ENCODE measurements around the gene B3GALT5.
A peak's percentile ranks its signal among the peaks of the same experiment; 100 is the strongest.

The B3GALT5 gene

GRCh38 chr21:39611551-39612190 is 1.1 kb upstream of the B3GALT5 start:
- DNase-seq: no peak
- Mint-ChIP-seq H3K27ac (peak overlapping the region; percentile 32), H3K4me1 (peaks cover 47% of the 10 kb centered on the region), H3K36me3 (ENCODE audit: low read depth) (no peaks in the 10 kb centered on the region), H3K27me3 (ENCODE audit: low read depth, poor library complexity) (peaks cover 44% of the 10 kb centered on the region), H3K4me3 (peak overlapping the region; percentile 80), H3K9me3 (no peaks in the 10 kb centered on the region)
- TF ChIP-seq CTCF (IDR thresholded peaks at IDR 0.05): no peak

- H3K4me3 Mint-ChIP-seq: peak overlapping the region; percentile 84
- H3K36me3 Mint-ChIP-seq (ENCODE audit: low read depth): peaks cover 11% of the 10 kb centered on the region
- H3K9me3 Mint-ChIP-seq: peaks cover 9% of the 10 kb centered on the region
- no peak for DNase-seq
- no peak for TF ChIP-seq CTCF (IDR thresholded peaks at IDR 0.05)
- peaks cover 47% of the 10 kb centered on the region for H3K4me1 Mint-ChIP-seq
- peaks cover 48% of the 10 kb centered on the region for H3K27me3 Mint-ChIP-seq (ENCODE audit: low read depth, poor library complexity)
- H3K27ac Mint-ChIP-seq: no peak overlapping the region
These were observed 548 bp downstream of the B3GALT5 start for GRCh38 chr21:39613041-39613934.

- Mint-ChIP-seq H3K27me3 (ENCODE audit: low read depth, poor library complexity) (peaks cover 35% of the 10 kb centered on the region), H3K4me3 (no peak overlapping the region), H3K27ac (no peak overlapping the region), H3K36me3 (ENCODE audit: low read depth) (peaks cover 16% of the 10 kb centered on the region), H3K9me3 (peaks cover 16% of the 10 kb centered on the region), H3K4me1 (peaks cover 35% of the 10 kb centered on the region)
- no peak for TF ChIP-seq CTCF (IDR thresholded peaks at IDR 0.05)
- no peak for DNase-seq
These were observed 3.6 kb downstream of the B3GALT5 start for GRCh38 chr21:39616211-39616772.

- DNase-seq: no peak
- Mint-ChIP-seq H3K27ac (no peak overlapping the region), H3K36me3 (ENCODE audit: low read depth) (peaks cover 23% of the 10 kb centered on the region), H3K27me3 (ENCODE audit: low read depth, poor library complexity) (peaks cover 5% of the 10 kb centered on the region), H3K9me3 (peaks cover 32% of the 10 kb centered on the region), H3K4me3 (no peak overlapping the region), H3K4me1 (no peaks in the 10 kb centered on the region)
- no peak for TF ChIP-seq CTCF (IDR thresholded peaks at IDR 0.05)
These were observed 8.1 kb downstream of the B3GALT5 start for GRCh38 chr21:39620856-39621255.

- TF ChIP-seq CTCF (IDR thresholded peaks at IDR 0.05): no peak
- Mint-ChIP-seq H3K36me3 (ENCODE audit: low read depth) (peaks cover 7% of the 10 kb centered on the region), H3K27ac (no peak overlapping the region), H3K4me1 (peaks cover under 1% of the 10 kb centered on the region), H3K4me3 (no peak overlapping the region), H3K9me3 (peaks cover 21% of the 10 kb centered on the region), H3K27me3 (ENCODE audit: low read depth, poor library complexity) (peaks cover 7% of the 10 kb centered on the region)
- no peak for DNase-seq
These were observed 12.6 kb downstream of the B3GALT5 start for GRCh38 chr21:39625211-39625895.

Data from nephron progenitor cell (in vitro differentiated cells).